T47D (cell line): ENCODE results near the gene FGF11.

Source experiments
- DNase-seq, 2 experiments: peaks; one replicate each; pipeline versions ENCODE4 v3.0.0 to v3.0.0-alpha.2; 2011 to 2012; ENCODE audit warnings: low read depth in 1 of 2, low spot score in 1 of 2
- JUND ChIP-seq: IDR thresholded peaks from 2 replicates; pipeline ENCODE4 v1.6.1; 2012; ENCODE audit warnings: low read depth
- in situ Hi-C: cut with HindIII; loops from 2 replicates; pipeline ENCODE4 v1.10.0; 2016; ENCODE audit warnings: low sequenced_read_pairs, low pct_unique_long_range_greater_than_20kb

The FGF11 gene

DNA sequence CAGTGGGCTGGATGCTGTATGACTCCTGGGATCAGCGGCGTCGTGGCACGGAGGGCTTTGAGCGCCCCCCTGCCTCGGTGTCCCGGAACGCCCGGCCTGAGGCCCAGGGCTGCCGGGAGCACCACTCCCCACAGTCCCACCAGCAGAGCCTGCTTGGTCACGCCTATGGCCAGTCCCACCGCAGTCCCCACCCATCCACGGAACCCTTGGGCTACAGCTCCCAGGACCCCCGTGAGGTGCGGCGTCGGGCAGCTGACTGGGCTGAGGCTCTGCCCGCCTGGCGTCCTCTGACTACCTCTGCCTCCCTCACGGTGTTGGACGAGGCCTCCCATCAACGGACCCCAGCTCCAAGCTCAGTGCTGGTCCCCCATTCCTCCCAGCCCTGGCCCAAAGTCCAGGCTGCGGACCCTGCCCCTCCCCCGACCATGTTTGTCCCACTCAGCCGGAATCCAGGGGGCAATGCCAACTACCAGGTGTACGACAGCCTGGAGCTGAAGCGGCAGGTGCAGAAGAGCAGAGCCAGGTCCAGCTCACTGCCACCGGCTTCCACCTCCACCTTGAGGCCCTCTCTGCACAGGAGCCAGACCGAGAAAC is 12.3 kb upstream of the FGF11 start:
- no peak for DNase-seq
- no peak for TF ChIP-seq JUND
- in situ Hi-C loops, result no loop called here

- DNase-seq, result no peak
- in situ Hi-C loops, result no loop called here
- no peak for TF ChIP-seq JUND
Measured at GRCh38 chr17:7427549-7427948, 11.8 kb upstream of the FGF11 start.

GRCh38 chr17:7428557-7428956 is 10.8 kb upstream of the FGF11 start, which contains the start of gene SPEM3:
Gene SPEM3, plus strand, starts transcription at chr17:7428857. Its CDS starts 46 bp downstream, at chr17:7428903.
- in situ Hi-C loops, result no loop called here
- no peak for DNase-seq
- no peak for TF ChIP-seq JUND

GRCh38 chr17:7429722-7430121 is 9.6 kb upstream of the FGF11 start:
- in situ Hi-C loops, result no loop called here
- DNase-seq, result no peak
- TF ChIP-seq JUND, result no peak

GRCh38 chr17:7431231-7431630 is 8.1 kb upstream of the FGF11 start:
- TF ChIP-seq JUND, result no peak
- no peak for DNase-seq
- in situ Hi-C loops, result no loop called here

DNA sequence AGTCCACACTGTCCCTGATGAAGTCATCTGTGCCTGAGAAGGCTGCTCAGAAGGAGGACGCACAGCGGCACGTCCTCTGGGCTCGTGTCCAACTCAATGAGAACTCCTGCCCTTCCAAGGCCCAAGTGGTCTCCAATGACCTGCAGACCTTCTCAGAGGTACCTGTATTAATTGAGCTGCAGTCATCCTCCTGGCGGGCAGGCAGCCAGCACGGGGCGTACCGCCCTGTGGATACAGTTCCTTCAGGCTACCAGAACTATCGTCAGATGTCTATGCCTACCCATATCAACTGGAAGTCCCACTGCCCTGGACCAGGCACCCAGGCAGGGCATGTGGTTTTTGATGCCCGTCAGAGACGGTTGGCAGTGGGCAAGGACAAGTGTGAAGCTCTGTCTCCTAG is 7.0 kb upstream of the FGF11 start:
- in situ Hi-C loops, result no loop called here
- TF ChIP-seq JUND, result no peak
- no peak for DNase-seq

- peak in 1 of 2 experiments; percentile 57 for DNase-seq
- TF ChIP-seq JUND, result no peak
Measured at GRCh38 chr17:7435676-7436555, 3.4 kb upstream of the FGF11 start.

GRCh38 chr17:7436556-7437368 is 2.5 kb upstream of the FGF11 start:
- in situ Hi-C loops, result no loop called here
- no peak for TF ChIP-seq JUND
- peak; percentile 65 to 89 for DNase-seq

More at GRCh38 chr17:7435676-7436555, 3.4 kb upstream of the FGF11 start:
- in situ Hi-C loops, result no loop called here

GRCh38 chr17:7437369-7437863 is 1.9 kb upstream of the FGF11 start:
- in situ Hi-C loops, result no loop called here
- no peak for DNase-seq
- TF ChIP-seq JUND, result no peak

DNA sequence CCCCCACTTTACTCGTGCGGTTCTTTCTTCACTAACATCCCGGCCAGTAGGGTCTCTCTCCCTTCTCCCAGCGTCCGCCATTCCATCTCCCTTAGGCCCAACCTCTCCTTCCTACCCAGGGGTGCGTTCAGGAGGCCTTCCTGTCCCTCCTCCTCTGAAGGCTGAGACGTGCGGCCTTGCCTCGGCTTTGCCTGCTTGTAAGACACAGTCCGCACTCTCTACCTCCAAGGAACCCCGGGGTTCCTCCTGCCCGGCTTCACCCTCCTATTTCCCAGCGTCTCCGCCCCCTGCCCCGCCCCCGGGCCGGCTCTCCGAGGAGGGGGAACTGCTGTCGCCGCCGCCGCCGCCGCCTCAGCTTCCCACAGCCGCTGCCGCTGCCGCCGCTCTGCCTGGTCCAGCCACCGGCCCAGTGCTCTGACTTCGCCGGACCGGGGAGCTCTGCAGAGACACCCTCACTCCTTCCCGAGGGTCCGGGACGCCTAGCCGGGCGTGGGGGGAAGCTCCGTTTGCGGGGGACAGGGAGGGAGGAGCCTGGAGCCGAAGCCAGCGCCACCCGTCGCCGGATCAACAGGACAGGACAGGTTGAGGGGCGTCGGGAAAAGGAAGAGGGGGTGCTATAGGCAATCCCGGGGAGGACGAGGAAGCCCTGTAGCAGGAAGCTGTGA is 1.2 kb upstream of the FGF11 start:
- in situ Hi-C loops, result no loop called here
- no peak for TF ChIP-seq JUND
- DNase-seq, result no peak

DNA sequence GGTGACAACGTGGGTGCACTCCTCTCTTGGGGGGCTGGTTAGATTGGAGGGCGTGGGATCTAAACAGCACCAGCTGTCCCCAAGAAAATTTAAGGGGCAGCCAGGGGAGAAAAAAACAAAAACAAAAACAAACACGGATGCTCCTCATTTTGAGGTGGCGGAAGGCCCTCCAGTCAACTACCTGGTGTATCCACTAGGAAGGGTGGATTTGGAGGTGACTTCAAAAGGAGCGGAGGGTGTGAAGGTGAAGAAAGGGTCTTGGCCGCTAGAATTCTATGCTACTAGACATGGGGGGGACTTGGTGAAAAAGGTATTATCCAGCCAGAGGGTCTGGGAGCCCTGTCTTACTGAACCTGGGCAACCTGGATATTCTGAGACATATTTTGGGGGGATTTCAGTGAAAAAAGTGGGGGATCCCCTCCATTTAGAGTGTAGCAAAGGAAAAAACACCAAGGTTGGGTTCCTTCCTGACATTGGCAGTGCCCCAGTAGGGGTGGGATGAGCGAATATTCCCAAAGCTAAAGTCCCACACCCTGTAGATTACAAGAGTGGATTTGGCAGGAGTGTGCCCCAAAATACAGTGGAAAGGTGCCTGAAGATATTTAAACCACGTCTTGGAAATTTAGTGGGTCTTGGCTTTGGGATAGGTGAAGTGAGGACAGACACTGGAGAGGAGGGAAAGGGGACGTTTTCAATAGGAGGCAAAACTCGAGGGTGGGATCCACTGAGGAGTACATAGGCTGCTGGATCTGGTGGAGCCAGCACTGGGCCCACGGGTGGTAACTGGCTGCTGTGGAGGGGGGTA is 454 bp upstream of the FGF11 start:
- in situ Hi-C loops, result no loop called here
- TF ChIP-seq JUND, result no peak
- no peak for DNase-seq
